ENCODE data around the gene CFAP73.

CFAP73 gene

GRCh38 chr12:113183030-113183589 is 33.6 kb downstream of the CFAP73 start:
- Mint-ChIP-seq H3K4me1 (peaks cover 12% of the 10 kb centered on the region), H3K36me3 (ENCODE audit: low read depth) (peaks cover 46% of the 10 kb centered on the region), H3K27me3 (ENCODE audit: low read depth) (no peaks in the 10 kb centered on the region), H3K27ac (no peak overlapping the region), H3K9me3 (no peaks in the 10 kb centered on the region), H3K4me3 (peak overlapping the region; percentile 42 to 95 (median 58))
- TF ChIP-seq, protein P1, sequence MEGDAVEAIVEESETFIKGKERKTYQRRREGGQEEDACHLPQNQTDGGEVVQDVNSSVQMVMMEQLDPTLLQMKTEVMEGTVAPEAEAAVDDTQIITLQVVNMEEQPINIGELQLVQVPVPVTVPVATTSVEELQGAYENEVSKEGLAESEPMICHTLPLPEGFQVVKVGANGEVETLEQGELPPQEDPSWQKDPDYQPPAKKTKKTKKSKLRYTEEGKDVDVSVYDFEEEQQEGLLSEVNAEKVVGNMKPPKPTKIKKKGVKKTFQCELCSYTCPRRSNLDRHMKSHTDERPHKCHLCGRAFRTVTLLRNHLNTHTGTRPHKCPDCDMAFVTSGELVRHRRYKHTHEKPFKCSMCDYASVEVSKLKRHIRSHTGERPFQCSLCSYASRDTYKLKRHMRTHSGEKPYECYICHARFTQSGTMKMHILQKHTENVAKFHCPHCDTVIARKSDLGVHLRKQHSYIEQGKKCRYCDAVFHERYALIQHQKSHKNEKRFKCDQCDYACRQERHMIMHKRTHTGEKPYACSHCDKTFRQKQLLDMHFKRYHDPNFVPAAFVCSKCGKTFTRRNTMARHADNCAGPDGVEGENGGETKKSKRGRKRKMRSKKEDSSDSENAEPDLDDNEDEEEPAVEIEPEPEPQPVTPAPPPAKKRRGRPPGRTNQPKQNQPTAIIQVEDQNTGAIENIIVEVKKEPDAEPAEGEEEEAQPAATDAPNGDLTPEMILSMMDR (IDR thresholded peaks at IDR 0.05; ENCODE audit: unreplicated experiment in 3 of 3), result no peak

DNA sequence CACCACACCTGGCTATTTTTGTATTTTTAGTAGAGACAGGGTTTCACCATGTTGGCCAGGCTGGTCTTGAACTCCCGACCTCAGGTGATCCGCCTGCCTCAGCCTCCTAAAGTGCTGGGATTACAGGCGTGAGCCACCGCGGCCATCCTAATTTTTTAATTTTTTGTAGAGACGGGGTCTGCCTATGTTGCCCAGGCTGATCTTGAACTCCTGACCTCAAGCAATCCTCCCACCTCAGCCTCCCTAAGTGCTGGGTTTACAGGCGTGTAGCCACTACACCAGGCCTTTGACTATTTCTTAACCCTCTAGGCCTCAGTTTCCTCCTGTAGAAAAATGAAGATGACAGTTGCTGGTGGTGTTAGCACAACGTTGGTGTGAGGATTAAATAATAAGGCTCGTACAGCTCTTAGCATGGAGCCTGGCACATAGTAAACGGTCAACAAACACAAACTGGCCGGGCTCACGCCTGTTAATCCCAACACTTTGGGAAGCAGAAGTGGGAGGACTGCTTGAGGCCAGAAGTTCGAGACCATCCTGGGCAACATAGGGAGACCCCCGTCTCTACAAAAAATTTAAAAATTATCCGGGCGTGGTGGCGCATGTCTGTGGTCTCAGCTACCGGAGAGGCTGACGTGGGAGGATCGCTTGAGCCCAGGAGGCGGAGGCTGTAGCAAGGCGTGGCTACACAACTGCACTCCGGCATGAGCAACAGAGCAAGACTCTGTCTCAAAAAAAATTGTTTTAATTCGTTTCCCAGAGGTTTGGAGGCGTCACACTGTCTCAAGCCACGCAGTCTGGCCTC is 34.8 kb downstream of the CFAP73 start:
- peak overlapping the region; percentile 95 to 99 (median 96) for H3K27ac Mint-ChIP-seq
- no peaks in the 10 kb centered on the region for H3K9me3 Mint-ChIP-seq
- peak overlapping the region; percentile 89 to 99 (median 95) for H3K4me3 Mint-ChIP-seq
- H3K27me3 Mint-ChIP-seq (ENCODE audit: low read depth), result no peaks in the 10 kb centered on the region
- peaks cover 38% of the 10 kb centered on the region for H3K36me3 Mint-ChIP-seq (ENCODE audit: low read depth)
- TF ChIP-seq, protein P1 (IDR thresholded peaks at IDR 0.05; ENCODE audit: unreplicated experiment in 3 of 3), result no peak
- peaks cover 12% of the 10 kb centered on the region for H3K4me1 Mint-ChIP-seq

GRCh38 chr12:113184900-113185179 is 35.3 kb downstream of the CFAP73 start:
- TF ChIP-seq, protein P1 (IDR thresholded peaks at IDR 0.05; ENCODE audit: unreplicated experiment in 3 of 3), result no peak
- H3K9me3 Mint-ChIP-seq, result no peaks in the 10 kb centered on the region

DNA sequence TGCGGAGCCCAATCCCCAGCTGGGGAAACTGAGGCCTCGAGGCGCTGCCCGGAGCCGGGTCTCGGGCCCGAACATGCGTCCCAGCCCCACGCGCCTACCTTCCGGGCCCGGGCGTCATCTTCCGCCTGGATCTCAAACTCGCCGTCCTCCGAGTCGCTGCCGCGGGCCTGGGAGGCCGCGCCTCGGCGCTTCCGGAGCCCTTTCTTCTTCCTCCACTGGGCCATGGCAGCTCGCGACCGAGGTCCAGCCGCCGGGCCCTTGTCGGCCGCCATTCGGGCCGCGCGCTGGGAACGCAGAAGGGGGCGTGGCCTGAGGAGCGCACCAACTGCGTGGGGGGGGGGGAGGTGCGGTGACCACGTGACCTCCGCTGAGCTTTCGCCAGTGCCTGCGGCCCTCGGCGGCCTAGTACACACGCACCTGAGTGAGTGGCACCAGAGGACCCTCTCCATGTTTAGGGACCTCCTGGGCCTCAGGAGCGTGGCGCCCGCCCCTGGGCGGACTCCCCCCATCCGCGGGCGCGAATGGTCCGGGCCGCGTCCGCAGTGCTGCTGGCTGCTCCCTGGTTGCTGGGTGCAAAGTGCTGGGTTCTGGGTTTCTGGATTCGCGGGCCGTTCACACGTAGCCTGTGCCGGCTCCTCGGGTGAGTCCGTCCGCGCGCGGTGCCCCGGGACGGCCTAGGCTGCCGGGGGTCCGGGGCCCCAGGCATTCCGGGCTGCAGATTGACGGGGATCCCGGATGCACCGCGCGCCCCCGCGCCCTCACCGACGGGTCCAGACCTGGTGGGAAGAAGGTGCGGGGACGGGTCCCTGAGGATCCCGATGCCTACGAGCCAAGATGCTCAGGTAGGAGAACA is 35.9 kb downstream of the CFAP73 start, which contains the start of the genes DDX54 and RITA1:
Gene DDX54 (minus strand): TSS at position 299 of the 853 bp plus-strand sequence. CDS start 27 bp downstream, at position 272.
Gene RITA1 (plus strand): TSS at position 542 of the 853 bp plus-strand sequence. CDS start 1,026 bp downstream, outside the sequence.
- Mint-ChIP-seq H3K4me1 (peaks cover 12% of the 10 kb centered on the region), H3K27ac (peak within 1 kb of the TSS; percentile 95 to 99 (median 96)), H3K9me3 (no peaks in the 10 kb centered on the region), H3K4me3 (peak within 1 kb of the TSS; percentile 89 to 99 (median 95)), H3K27me3 (ENCODE audit: low read depth) (no peaks in the 10 kb centered on the region), H3K36me3 (ENCODE audit: low read depth) (peaks cover 31% of the 10 kb centered on the region)
- TF ChIP-seq, protein P1 (IDR thresholded peaks at IDR 0.05; ENCODE audit: unreplicated experiment in 3 of 3), result no peak

More at GRCh38 chr12:113184900-113185179, 35.3 kb downstream of the CFAP73 start:
- Mint-ChIP-seq H3K27me3 (ENCODE audit: low read depth) (no peaks in the 10 kb centered on the region), H3K4me3 (peak overlapping the region; percentile 89 to 99 (median 95)), H3K4me1 (peaks cover 12% of the 10 kb centered on the region), H3K36me3 (ENCODE audit: low read depth) (peaks cover 36% of the 10 kb centered on the region), H3K27ac (peak overlapping the region; percentile 95 to 99 (median 96))

DNA sequence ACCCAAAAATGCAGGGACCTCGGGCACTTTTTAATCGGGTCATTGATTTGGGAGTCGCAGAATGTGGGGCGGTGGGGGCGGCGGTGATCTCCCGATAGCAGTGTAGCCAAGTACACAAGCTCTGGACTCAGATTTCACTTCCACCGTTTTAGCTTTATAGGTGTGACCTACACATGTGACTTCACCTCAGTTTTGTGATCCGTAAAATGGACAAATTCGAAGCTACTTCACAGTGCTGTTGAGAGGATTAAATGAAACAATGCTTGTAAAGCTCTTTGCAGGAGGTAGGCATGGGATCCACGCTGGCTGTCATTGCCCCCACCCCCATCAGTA is 36.5 kb downstream of the CFAP73 start:
- TF ChIP-seq, protein P1 (IDR thresholded peaks at IDR 0.05; ENCODE audit: unreplicated experiment in 3 of 3), result no peak
- Mint-ChIP-seq H3K36me3 (ENCODE audit: low read depth) (peaks cover 31% of the 10 kb centered on the region), H3K4me3 (peak overlapping the region; percentile 89 to 99 (median 95)), H3K27me3 (ENCODE audit: low read depth) (no peaks in the 10 kb centered on the region), H3K4me1 (peaks cover 12% of the 10 kb centered on the region), H3K9me3 (no peaks in the 10 kb centered on the region), H3K27ac (peak overlapping the region; percentile 88 to 96 (median 90))
